ENCODE data around the gene ATXN7L1.

GRCh38 chr7:105805447-105806019, 70.9 kb downstream of the ATXN7L1 start:
- TF ChIP-seq CTCF (conservative IDR thresholded peaks at IDR 0.05; ENCODE audit: low read depth, low read length) (no peak), EZH2 (IDR thresholded peaks at IDR 0.05; ENCODE audit: borderline replicate concordance, low read depth, low read length, poor library complexity, severe bottlenecking) (no peak)
